Large intestine (tissue), 3 donors: ENCODE results near the gene ADGRB2. TPM values are rescaled to one million over a fixed set of nuclear protein-coding genes. Genes with fewer than 3 reads are reported as not detected.
"Not testable (repeated sequence)": the region's sequence is repeated elsewhere in the genome, so short reads cannot be mapped to it uniquely, and the experiment has no call there.

Source experiments
- DNase-seq, 2 donors: peaks; one replicate each; pipeline versions ENCODE4 v3.0.0 to v3.0.0-alpha.2; 2013
- H3K27ac ChIP-seq: one replicate; pipeline ENCODE4 v1.5.1; 2013; ENCODE audit warnings: low read length
- H3K27me3 ChIP-seq: 2 replicates; pipeline ENCODE4 v1.6.1; 2013; ENCODE audit warnings: low read length; ENCODE audit not compliant: control insufficient read depth, insufficient read depth
- H3K36me3 ChIP-seq: 2 replicates; pipeline ENCODE4 v1.6.1; 2013; ENCODE audit warnings: low read length; ENCODE audit not compliant: control insufficient read depth, insufficient read depth
- H3K4me1 ChIP-seq: one replicate; pipeline ENCODE4 v1.6.1; 2013; ENCODE audit warnings: low read length; ENCODE audit not compliant: control insufficient read depth, insufficient read depth
- H3K4me3 ChIP-seq: one replicate; pipeline ENCODE4 v1.5.1; 2013; ENCODE audit warnings: low read length
- H3K9me3 ChIP-seq: one replicate; pipeline ENCODE4 v1.6.1; 2013; ENCODE audit warnings: mild to moderate bottlenecking, low read depth, low read length, moderate library complexity; ENCODE audit not compliant: control insufficient read depth
- WGBS: methylation state at CpG from one replicate; pipeline ENCODE4 v1.1.5; 2013; ENCODE audit warnings: low lambda C conversion rate; ENCODE audit not compliant: insufficient coverage; 5-methylcytosine and 5-hydroxymethylcytosine counted together
- polyA plus RNA-seq: library from polyadenylated mRNA; unstranded; fragments of 120-200 nt; gene quantifications from one replicate; pipeline ENCODE4 v1.2.1, GENCODE V29; 2013

The ADGRB2 gene
- polyA plus RNA-seq, 1 donor = 56.1 TPM

GRCh38 chr1:31712630-31713029 lies 51.5 kb downstream of the ADGRB2 start:
- Histone ChIP-seq H3K27ac (peak overlapping the region; percentile 56), H3K27me3 (peaks cover 6% of the 10 kb centered on the region), H3K4me3 (no peak overlapping the region), H3K36me3 (no peaks in the 10 kb centered on the region), H3K9me3 (no peaks in the 10 kb centered on the region), H3K4me1 (peaks cover 39% of the 10 kb centered on the region)
- no CpG with 5 or more reads among the region's 1 CpG for WGBS
- DNase-seq = peak; percentile 61 to 72

DNA sequence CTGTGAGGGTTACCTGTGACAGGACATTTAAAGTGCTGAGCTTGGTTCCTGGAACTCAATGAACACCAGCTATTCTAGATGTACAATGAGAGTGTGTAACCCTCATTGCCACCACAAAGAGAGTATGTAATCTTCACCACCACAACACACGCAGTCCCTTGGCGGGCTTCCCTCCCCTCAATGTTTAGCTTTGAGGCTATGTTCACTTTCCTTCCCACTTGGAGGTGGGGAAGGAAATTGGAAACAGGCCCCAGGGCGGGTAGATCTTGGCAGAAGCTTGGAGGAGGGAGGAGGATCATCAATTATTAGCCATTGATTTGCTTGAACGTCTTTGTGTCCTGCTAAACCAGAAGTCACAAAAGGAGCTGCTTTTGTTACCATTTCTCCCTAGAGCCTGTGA lies 52.1 kb downstream of the ADGRB2 start:
- DNase-seq = no peak
- WGBS = no CpG with 5 or more reads among the region's 4 CpGs

DNA sequence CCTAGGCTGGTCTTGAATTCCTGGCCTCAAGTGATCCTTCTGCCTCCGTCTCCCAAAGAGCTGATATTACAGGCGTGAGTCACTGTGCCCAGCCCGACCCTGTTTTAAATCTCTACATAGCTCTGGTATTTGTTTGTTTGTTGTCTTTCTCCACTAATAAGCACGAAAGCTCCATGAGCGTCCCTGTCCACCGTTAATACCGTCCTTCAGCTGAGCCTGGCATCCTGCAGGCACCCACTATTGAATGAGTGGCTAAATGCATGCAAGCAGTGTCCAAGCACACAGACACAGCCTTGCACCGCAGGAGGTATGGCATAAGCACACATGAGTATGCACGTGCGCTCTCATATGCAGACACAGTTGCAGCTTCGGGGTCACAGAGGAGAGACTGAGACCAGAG lies 55.8 kb downstream of the ADGRB2 start:
- no peaks in the 10 kb centered on the region for H3K36me3 ChIP-seq
- no peaks in the 10 kb centered on the region for H3K9me3 ChIP-seq
- no CpG with 5 or more reads among the region's 11 CpGs for WGBS
- peaks cover 30% of the 10 kb centered on the region for H3K4me1 ChIP-seq
- H3K27me3 ChIP-seq = peaks cover 9% of the 10 kb centered on the region
- DNase-seq = no peak
- no peak overlapping the region for H3K27ac ChIP-seq
- H3K4me3 ChIP-seq = no peak overlapping the region

More for the DNA sequence above, 52.1 kb downstream of the ADGRB2 start:
- H3K4me3 ChIP-seq = no peak overlapping the region
- peaks cover 6% of the 10 kb centered on the region for H3K27me3 ChIP-seq
- H3K36me3 ChIP-seq = no peaks in the 10 kb centered on the region
- peaks cover 38% of the 10 kb centered on the region for H3K4me1 ChIP-seq
- H3K27ac ChIP-seq = peak overlapping the region; percentile 56
- H3K9me3 ChIP-seq = no peaks in the 10 kb centered on the region

DNA sequence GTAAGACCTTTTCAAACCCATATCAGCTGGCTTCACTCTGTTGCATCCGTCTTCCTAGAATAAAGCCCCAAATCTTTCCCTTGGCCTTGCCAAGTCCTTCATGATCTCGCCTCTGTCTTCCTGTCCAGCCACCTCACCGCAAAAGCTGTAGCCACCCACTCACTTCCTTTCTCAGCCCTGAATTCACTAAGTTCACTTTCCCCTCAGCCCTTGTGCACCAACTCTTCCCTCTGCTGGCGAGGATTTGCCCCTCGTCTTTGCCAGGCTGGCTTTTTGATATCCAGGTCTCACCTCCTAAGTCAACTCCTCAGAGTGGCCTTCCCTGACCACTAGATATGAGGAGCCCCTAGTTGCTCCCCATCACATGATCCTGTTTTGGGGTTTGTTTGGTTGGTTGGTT lies 56.4 kb downstream of the ADGRB2 start:
- no CpG with 5 or more reads among the region's 5 CpGs for WGBS
- Histone ChIP-seq H3K27me3 (peaks cover 9% of the 10 kb centered on the region), H3K27ac (no peak overlapping the region), H3K4me1 (peaks cover 30% of the 10 kb centered on the region), H3K9me3 (no peaks in the 10 kb centered on the region), H3K4me3 (no peak overlapping the region), H3K36me3 (no peaks in the 10 kb centered on the region)
- no peak for DNase-seq

DNA sequence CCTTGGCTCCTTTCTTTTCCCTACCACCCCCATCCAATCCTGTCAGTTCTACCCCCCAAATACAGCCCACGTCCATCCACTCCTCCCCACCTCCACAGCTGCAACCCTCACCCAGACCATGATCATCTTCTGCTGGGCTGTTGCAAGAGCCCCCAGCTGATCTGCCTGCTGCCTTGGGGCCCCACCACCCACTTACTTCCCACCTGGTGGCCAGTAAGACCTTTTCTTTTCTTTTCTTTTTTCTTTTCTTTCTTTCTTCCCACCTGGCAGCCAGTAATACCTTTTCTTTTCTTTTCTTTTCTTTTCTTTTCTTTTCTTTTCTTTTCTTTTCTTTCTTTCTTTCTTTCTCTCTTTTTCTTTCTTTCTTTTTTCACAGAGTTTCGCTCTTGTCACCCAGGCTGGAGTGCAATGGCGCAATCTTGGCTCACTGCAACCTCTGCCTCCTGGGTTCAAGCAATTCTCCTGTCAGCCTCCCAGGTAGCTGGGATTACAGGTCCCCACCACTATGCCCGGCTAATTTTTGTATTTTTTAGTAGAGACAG lies 57.0 kb downstream of the ADGRB2 start:
- DNase-seq, H3K9me3 ChIP-seq, H3K27ac ChIP-seq, H3K27me3 ChIP-seq, H3K36me3 ChIP-seq, H3K4me3 ChIP-seq: not testable (repeated sequence)
- peaks cover 26% of the 10 kb centered on the region for H3K4me1 ChIP-seq
- WGBS = 100% methylated on average over 1 of the region's 4 CpGs

- Histone ChIP-seq H3K27ac (no peak overlapping the region), H3K4me3 (no peak overlapping the region), H3K9me3 (no peaks in the 10 kb centered on the region), H3K36me3 (no peaks in the 10 kb centered on the region), H3K4me1 (peaks cover 30% of the 10 kb centered on the region), H3K27me3 (peaks cover 9% of the 10 kb centered on the region)
- WGBS = no CpG with 5 or more reads among the region's 15 CpGs
- no peak for DNase-seq
Observed at GRCh38 chr1:31706384-31707058, 57.6 kb downstream of the ADGRB2 start.

DNA sequence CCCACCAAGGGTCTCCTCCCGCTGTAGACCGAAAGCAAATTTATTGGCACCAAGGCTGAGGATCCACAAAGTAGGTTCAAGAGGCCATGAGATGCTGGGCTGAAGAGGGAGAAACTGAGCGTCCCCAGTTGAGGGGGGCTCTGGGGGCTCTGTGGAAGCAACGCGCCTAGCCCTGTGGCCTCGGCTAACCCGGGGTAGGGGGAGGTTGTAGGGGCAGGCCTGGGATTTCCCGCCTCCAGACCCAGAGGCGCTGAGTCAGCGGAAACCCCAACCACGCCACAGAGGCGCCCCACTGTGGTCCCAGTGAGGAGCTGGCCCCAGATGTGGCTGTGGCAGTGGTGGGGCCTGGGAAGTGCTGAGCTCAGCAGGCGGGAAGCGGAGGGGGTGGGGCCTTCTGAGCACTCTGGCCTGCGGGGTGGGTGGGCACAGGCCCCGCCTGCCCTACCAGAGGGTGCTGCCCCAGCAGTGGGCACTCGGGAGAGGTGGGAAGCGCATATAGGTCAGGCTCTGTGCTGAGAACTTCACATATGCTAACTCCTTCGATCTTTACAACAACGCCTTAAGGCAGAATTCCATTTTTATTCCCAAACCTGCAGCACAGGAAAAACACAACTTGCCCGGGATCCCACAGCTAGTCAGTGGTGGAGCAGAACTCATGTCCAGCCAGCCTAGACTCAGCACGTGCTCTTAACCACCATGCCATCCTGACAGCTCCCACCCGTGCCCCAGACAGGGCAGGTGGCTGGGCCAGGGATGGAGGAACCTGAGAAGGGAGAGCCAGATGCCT lies 58.9 kb downstream of the ADGRB2 start:
- Histone ChIP-seq H3K4me3 (peak overlapping the region; percentile 61), H3K27me3 (peaks cover 9% of the 10 kb centered on the region), H3K36me3 (peaks cover under 1% of the 10 kb centered on the region), H3K27ac (peak overlapping the region; percentile 95), H3K9me3 (no peaks in the 10 kb centered on the region), H3K4me1 (peaks cover 41% of the 10 kb centered on the region)
- no CpG with 5 or more reads among the region's 23 CpGs for WGBS
- peak; percentile 79 to 85 for DNase-seq

DNA sequence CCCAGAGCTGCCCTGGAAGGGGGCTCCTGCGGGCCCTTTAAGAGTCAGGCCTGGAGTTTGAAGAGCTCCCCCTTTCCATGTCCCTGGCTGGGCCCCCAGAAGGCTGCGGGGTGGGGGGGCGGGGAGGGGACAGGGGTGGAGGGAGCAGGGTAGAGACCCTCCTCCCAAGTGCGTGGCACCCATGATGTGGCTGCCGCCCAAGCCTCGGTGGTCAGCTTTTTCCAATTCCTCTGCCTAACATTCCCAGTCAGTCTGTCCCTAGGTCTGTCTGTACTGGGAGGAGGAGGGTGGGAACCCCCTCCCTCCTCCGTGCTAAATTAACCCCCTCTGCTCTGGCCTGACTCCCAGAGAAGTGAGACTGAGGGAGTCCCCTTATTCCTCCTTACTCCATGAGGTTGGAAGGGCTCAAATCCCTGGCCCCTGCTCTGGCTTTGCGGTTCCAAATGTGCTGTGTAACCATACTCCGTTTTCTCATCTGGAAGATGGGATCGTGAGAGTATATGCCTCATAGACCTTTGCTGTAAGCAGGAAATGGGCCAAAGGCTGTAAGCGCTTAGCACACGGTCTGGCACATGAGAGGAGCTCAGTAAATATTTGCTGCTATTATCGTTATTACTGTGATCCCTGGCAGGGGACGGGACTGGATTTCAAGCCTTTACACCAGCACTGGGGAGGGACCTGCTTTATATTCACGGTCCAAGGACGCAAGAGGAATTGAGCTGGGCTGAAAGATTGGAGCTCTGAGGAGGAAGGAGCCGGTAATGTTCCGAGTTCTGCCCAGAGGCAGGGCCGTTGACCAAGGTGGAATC lies 59.7 kb downstream of the ADGRB2 start:
- Histone ChIP-seq H3K27me3 (peaks cover 9% of the 10 kb centered on the region), H3K4me1 (peaks cover 49% of the 10 kb centered on the region), H3K36me3 (peaks cover 9% of the 10 kb centered on the region), H3K27ac (peak overlapping the region; percentile 95), H3K9me3 (no peaks in the 10 kb centered on the region), H3K4me3 (peak overlapping the region; percentile 61)
- peak; percentile 55 to 81 for DNase-seq
- WGBS = no CpG with 5 or more reads among the region's 19 CpGs

DNA sequence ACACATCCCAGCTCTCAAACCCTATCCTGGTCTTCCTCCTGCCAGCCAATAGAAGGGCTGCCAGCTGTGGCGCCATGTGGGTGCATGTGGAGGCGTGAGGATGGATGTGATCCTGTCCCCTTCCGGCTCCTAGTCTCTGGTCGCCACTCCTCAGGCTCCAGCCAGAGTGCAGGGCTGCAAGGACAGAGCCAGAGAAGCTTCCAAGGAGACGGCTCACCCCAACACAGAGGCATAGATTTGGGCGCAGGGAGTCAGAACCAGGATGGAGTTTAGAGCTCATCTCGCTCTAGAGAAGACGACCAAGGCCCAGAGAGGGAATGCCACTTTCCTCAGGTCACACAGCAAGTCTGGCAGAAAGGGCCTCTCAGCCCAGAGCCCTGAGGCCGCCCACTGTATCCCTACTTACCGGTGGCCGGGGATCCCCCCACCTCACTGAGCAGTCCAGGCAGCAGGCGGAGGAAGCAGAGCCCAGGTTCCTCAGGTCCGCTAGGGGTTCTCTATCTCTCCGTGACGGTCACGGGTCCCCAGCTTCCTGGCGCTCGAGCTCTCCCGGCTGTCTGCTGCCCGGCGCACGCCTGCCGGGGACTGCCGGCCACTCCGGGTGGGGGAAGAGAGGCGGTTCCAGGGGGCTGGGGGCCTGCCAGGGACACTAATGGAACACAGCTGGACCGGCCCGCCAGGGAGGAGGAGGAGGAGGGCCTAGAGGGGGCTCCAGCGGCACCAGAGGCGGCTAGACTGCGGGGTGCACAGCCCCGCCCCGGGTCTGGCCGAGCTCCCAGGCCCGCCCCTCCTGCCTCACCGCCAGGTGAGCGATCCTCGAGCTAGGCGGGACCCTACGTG lies 60.5 kb downstream of the ADGRB2 start, which contains the start of gene COL16A1:
COL16A1 (minus strand) TSS at position 587 of the 840 bp plus-strand sequence. CDS start 1,824 bp downstream, outside the sequence.
- no CpG with 5 or more reads among the region's 40 CpGs for WGBS
- peak within 1 kb of the TSS; percentile 61 for H3K4me3 ChIP-seq

More for the DNA sequence above, 60.5 kb downstream of the ADGRB2 start, which contains the start of gene COL16A1:
- no peaks in the 10 kb centered on the region for H3K9me3 ChIP-seq
- DNase-seq = peak; percentile 71 to 83
- peaks cover 15% of the 10 kb centered on the region for H3K36me3 ChIP-seq
- H3K27ac ChIP-seq = peak within 1 kb of the TSS; percentile 95
- peaks cover 50% of the 10 kb centered on the region for H3K4me1 ChIP-seq
- H3K27me3 ChIP-seq = peaks cover 7% of the 10 kb centered on the region
